LHCN-M2 (cell line): Measurements from ENCODE around the gene ACTG1. TPM values are rescaled to one million over a fixed set of nuclear protein-coding genes. Genes with fewer than 3 reads are reported as not detected.

Source experiments
- DNase-seq: peaks from one replicate; pipeline ENCODE4 v3.0.0-alpha.2; 2012; ENCODE audit warnings: low read depth
- total RNA-seq: library from RNA; depleted of rRNA; stranded (reverse); fragments of >200 nt; gene quantifications from 2 replicates; pipeline ENCODE4 v1.2.3, GENCODE V29; 2014; rRNA removed

ACTG1 gene
- total RNA-seq, 1 experiment from 2014 or later: 6,893 TPM

- DNase-seq: no peak
Observed at GRCh38 chr17:81465910-81466309, 46.7 kb downstream of the ACTG1 start.

GRCh38 chr17:81464586-81464985, 48.0 kb downstream of the ACTG1 start:
- no peak for DNase-seq

DNA sequence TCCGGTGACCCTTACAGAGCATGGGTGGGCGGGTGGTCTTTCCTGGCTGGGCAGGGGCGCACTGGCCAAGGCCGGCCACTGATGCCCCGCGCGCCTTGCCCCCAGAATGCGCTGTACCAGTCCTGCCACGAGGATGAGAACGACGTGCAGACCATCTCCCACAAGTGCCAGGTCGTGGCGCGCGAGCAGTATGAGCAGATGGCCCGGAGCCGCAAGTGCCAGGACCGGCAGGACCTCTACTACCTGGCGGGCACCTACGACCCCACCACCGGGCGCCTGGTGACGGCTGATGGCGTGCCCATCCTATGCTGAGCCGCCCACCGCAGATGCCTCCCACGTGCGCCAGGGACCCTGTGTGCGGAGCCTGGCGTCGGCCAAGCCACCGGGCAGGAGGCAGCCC, 49.1 kb downstream of the ACTG1 start:
- DNase-seq: no peak

GRCh38 chr17:81462506-81463125, 50.0 kb downstream of the ACTG1 start:
- no peak for DNase-seq

DNA sequence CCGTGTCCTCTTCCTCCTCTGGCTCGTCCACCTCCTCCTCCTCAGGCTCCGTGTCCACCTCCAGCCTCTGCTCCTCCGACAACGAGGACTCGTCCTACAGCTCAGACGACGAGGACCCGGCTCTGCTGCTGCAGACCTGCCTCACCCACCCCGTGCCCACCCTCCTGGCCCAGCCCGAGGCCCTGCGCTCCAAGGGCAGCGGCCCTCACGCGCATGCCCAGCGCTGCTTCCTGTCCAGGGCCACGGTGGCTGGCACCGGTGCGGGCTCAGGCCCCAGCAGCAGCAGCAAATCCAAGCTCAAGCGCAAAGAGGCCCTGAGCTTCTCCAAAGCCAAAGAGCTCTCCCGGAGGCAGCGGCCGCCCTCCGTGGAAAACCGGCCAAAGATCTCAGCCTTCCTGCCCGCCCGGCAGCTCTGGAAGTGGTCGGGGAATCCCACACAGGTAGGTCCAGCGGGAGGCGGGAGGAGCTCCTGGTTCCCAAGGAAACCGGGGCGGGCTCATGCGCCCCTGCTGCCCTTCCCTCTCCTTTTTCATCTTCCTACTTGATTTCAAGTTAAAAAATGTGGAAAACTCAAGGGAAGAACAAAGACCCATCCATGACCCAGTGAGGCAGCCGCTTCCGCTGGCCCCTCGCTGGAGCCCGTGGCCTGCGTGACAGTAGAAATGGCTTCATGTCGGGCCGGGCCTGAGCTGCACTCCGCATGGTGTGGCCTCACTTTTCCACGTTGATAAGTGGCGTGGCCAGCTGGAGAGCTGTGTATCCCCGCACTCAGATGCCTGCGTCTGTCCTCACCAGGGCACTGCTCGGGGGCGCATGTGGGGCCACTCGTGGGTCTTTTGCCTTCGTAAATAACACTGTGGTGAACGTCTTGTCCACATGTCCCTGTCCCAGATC, 50.7 kb downstream of the ACTG1 start:
- no peak for DNase-seq

GRCh38 chr17:81460856-81461460, 51.6 kb downstream of the ACTG1 start:
- DNase-seq: no peak

Other genes with a start within 250 kb of the ACTG1 start
- gene SLC38A10, start 217.5 kb downstream of the ACTG1 start, total RNA-seq: 81.5 and 86.4 TPM in 2 replicates
- gene BAHCC1, start 117.3 kb downstream of the ACTG1 start, total RNA-seq: 4.9 and 6.6 TPM in 2 replicates
- gene FSCN2, start 15.6 kb upstream of the ACTG1 start, total RNA-seq: 0.26 and 0.29 TPM in 2 replicates
- gene FAAP100, start 39.6 kb upstream of the ACTG1 start, total RNA-seq: 27.2 and 31.3 TPM in 2 replicates
- gene NPLOC4, start 124.3 kb upstream of the ACTG1 start, total RNA-seq: 62.3 and 75.7 TPM in 2 replicates
- 8.5 and 8.8 TPM in 2 replicates for gene TSPAN10, start 124.4 kb upstream of the ACTG1 start, total RNA-seq
- not detected in 2 replicates for gene PDE6G, start 143.7 kb upstream of the ACTG1 start, total RNA-seq
- gene OXLD1, start 153.8 kb upstream of the ACTG1 start, total RNA-seq: 54.1 and 54.8 TPM in 2 replicates
- gene CCDC137, start 153.9 kb upstream of the ACTG1 start, total RNA-seq: 25.2 and 28.2 TPM in 2 replicates
- 39.6 and 42.9 TPM in 2 replicates for gene ARL16, start 171.0 kb upstream of the ACTG1 start, total RNA-seq
- 157 and 200 TPM in 2 replicates for gene HGS, start 171.2 kb upstream of the ACTG1 start, total RNA-seq
- gene MRPL12, start 190.6 kb upstream of the ACTG1 start, total RNA-seq: 23.4 and 31.3 TPM in 2 replicates
- gene SLC25A10, start 199.5 kb upstream of the ACTG1 start, total RNA-seq: 37.3 and 37.8 TPM in 2 replicates